Activated CD4-positive, alpha-beta T cell treated with anti-CD3 and anti-CD28 coated beads, Interleukin-2, amount 50 U/mL, for 24 hours (primary cell): ENCODE results near the gene RPS6KA1.
"Not testable (repeated sequence)": the region's sequence is repeated elsewhere in the genome, so short reads cannot be mapped to it uniquely, and the experiment has no call there.

Source experiments
- DNase-seq, 2 donors: peaks; one replicate each; pipeline ENCODE4 v3.0.0-alpha.2; 2020; ENCODE audit warnings: low read depth in 1 of 2, low spot score in 1 of 2

Gene RPS6KA1

GRCh38 chr1:26554781-26555180 is 25.2 kb downstream of the RPS6KA1 start:
- DNase-seq: no peak

- no peak for DNase-seq
These were observed 26.0 kb downstream of the RPS6KA1 start for GRCh38 chr1:26555550-26555981.

- DNase-seq: no peak
These were observed 26.6 kb downstream of the RPS6KA1 start for GRCh38 chr1:26556111-26556510.

- DNase-seq: no peak
These were observed 27.4 kb downstream of the RPS6KA1 start for GRCh38 chr1:26557008-26557407.

- no peak for DNase-seq
These were observed 29.1 kb downstream of the RPS6KA1 start for GRCh38 chr1:26558685-26559048.

- no peak for DNase-seq
These were observed 30.8 kb downstream of the RPS6KA1 start for GRCh38 chr1:26560403-26560780.

- DNase-seq: no peak
These were observed 40.7 kb downstream of the RPS6KA1 start for GRCh38 chr1:26570287-26570686.

- DNase-seq: no peak
These were observed 41.8 kb downstream of the RPS6KA1 start for GRCh38 chr1:26571381-26571780.

GRCh38 chr1:26574018-26574417 is 44.5 kb downstream of the RPS6KA1 start:
- no peak for DNase-seq

- DNase-seq: no peak
These were observed 45.2 kb downstream of the RPS6KA1 start for GRCh38 chr1:26574719-26575251.

- no peak for DNase-seq
These were observed 45.8 kb downstream of the RPS6KA1 start for GRCh38 chr1:26575348-26575747.

- no peak for DNase-seq
These were observed 48.6 kb downstream of the RPS6KA1 start for GRCh38 chr1:26578167-26578566.

GRCh38 chr1:26579681-26580111 is 50.1 kb downstream of the RPS6KA1 start:
- no peak for DNase-seq

GRCh38 chr1:26580116-26580515 is 50.6 kb downstream of the RPS6KA1 start:
- no peak for DNase-seq

GRCh38 chr1:26581287-26581651 is 51.7 kb downstream of the RPS6KA1 start:
- no peak for DNase-seq

- DNase-seq: no peak
These were observed 52.7 kb downstream of the RPS6KA1 start for GRCh38 chr1:26582053-26582835.

- peak; percentile 46 to 65 for DNase-seq
These were observed 53.4 kb downstream of the RPS6KA1 start for GRCh38 chr1:26582836-26583460.

- no peak for DNase-seq
These were observed 54.3 kb downstream of the RPS6KA1 start for GRCh38 chr1:26583646-26584485.

- not testable (repeated sequence) for DNase-seq
These were observed 55.0 kb downstream of the RPS6KA1 start for GRCh38 chr1:26584588-26584987.

GRCh38 chr1:26585471-26585870 is 55.9 kb downstream of the RPS6KA1 start:
- no peak for DNase-seq

- no peak for DNase-seq
These were observed 63.8 kb downstream of the RPS6KA1 start for GRCh38 chr1:26593385-26593784.

GRCh38 chr1:26594593-26594992 is 65.0 kb downstream of the RPS6KA1 start:
- not testable (repeated sequence) for DNase-seq
